Spinal cord (tissue), 10 donors: ENCODE data around the gene DNAJC22. TPM values are rescaled to one million over a fixed set of nuclear protein-coding genes. Genes with fewer than 3 reads are reported as not detected.
"Not testable (repeated sequence)": the region's sequence is repeated elsewhere in the genome, so short reads cannot be mapped to it uniquely, and the experiment has no call there.

ENCODE experiments used
- DNase-seq, 6 donors: peaks; one replicate each; pipeline versions ENCODE4 v3.0.0 to v3.0.0-alpha.2; 2013 to 2015; ENCODE audit warnings: low spot score in 6 of 6, low read depth in 4 of 6
- H3K27ac ChIP-seq: one replicate; pipeline ENCODE4 v1.5.1; 2013; ENCODE audit warnings: low read depth, low read length, control low read depth
- H3K27me3 ChIP-seq: one replicate; pipeline ENCODE4 v1.6.1; 2013; ENCODE audit warnings: low read length; ENCODE audit not compliant: control insufficient read depth, insufficient read depth
- H3K36me3 ChIP-seq: one replicate; pipeline ENCODE4 v1.6.1; 2013; ENCODE audit warnings: low read length; ENCODE audit not compliant: control insufficient read depth, insufficient read depth
- H3K4me1 ChIP-seq: one replicate; pipeline ENCODE4 v1.6.1; 2013; ENCODE audit warnings: low read length; ENCODE audit not compliant: control insufficient read depth, insufficient read depth
- H3K4me3 ChIP-seq: one replicate; pipeline ENCODE4 v1.5.1; 2013; ENCODE audit warnings: low read depth, low read length, control low read depth
- H3K9me3 ChIP-seq: one replicate; pipeline ENCODE4 v1.6.1; 2013; ENCODE audit warnings: low read length; ENCODE audit not compliant: control insufficient read depth, insufficient read depth
- WGBS: methylation state at CpG from one replicate; pipeline ENCODE4 v1.1.5; 2013; ENCODE audit warnings: missing lambda C conversion rate; ENCODE audit not compliant: insufficient coverage; 5-methylcytosine and 5-hydroxymethylcytosine counted together
- long read RNA-seq, 4 donors: transcript quantifications; one replicate each; lab custom pipeline, GENCODE V29; 2026
- polyA plus RNA-seq, 2 donors: library from polyadenylated mRNA; unstranded; fragments of 120-200 nt; gene quantifications; one replicate each; pipeline ENCODE4 v1.2.1, GENCODE V29; 2013; ENCODE audit not compliant: insufficient read length in 2 of 2
- total RNA-seq, 2 donors: library from RNA; depleted of rRNA in 1 of 2; stranded (reverse); fragments of 120-200 nt in 1 of 2; fragments of >200 nt in 1 of 2; gene quantifications; one replicate each; pipeline versions ENCODE4 v1.2.3 to v1.2.4, GENCODE V29; 2013 to 2014
- donor health status: healthy.

Gene DNAJC22
- total RNA-seq (1 to 10 TPM; 2.2 to 2.3 TPM), polyA plus RNA-seq (1 to 10 TPM; 2.4 to 2.8 TPM)
- long read RNA-seq, donor 1: 0 reads
- long read RNA-seq, donor 2: 0 reads
- long read RNA-seq, donor 3: 0 reads
- long read RNA-seq, donor 4: 0 reads

- 7% methylated on average over 42 of the region's 47 CpGs for WGBS
- Histone ChIP-seq H3K4me1 (peaks cover 62% of the 10 kb centered on the region), H3K27me3 (peaks cover 73% of the 10 kb centered on the region), H3K27ac (no peak within 1 kb of the TSS), H3K9me3 (no peaks in the 10 kb centered on the region), H3K36me3 (no peaks in the 10 kb centered on the region), H3K4me3 (peak within 1 kb of the TSS; percentile 38)
- peak in 2 of 6 donors; percentile 19 to 32 for DNase-seq
These were observed at the start of gene DNAJC22 for GRCh38 chr12:49346659-49347310. Gene DNAJC22, plus strand, starts transcription at chr12:49346888. Its CDS starts 1,985 bp downstream, at chr12:49348873.

- Histone ChIP-seq H3K36me3 (no peaks in the 10 kb centered on the region), H3K4me3 (no peak overlapping the region), H3K27me3 (peaks cover 69% of the 10 kb centered on the region), H3K27ac (no peak overlapping the region), H3K9me3 (no peaks in the 10 kb centered on the region), H3K4me1 (peaks cover 45% of the 10 kb centered on the region)
- no peak for DNase-seq
- whole genome bisulfite sequencing: 22% methylated on average over 5 of the region's 8 CpGs
These were observed 49.0 kb upstream of the DNAJC22 start for GRCh38 chr12:49297695-49298060.

DNA sequence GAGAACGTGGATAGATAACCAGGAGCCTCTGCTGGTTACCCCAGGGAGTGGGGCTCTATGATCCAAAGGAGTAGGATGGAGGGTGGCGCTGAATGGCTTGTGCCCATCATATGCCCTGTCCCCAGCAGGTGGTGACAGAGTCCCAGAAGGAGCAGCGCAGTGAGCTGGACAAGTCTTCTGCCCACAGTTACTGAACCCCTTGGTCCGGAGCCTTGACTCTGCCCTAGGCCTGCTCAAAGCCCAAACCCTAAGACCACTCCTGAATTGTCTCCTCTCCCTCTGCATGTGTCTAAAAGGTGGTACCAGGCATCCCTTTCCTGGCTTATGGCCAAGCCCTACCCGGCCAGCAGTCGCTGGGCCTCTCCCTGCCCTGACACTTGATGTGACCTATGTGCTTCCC is 48.5 kb upstream of the DNAJC22 start:
- no peak for DNase-seq
- no peak overlapping the region for H3K4me3 ChIP-seq
- no peak overlapping the region for H3K27ac ChIP-seq
- no peaks in the 10 kb centered on the region for H3K9me3 ChIP-seq
- peaks cover 65% of the 10 kb centered on the region for H3K27me3 ChIP-seq
- peaks cover 40% of the 10 kb centered on the region for H3K4me1 ChIP-seq
- 32% methylated on average over 6 of the region's 6 CpGs for WGBS
- no peaks in the 10 kb centered on the region for H3K36me3 ChIP-seq

GRCh38 chr12:49301760-49302159 is 44.9 kb upstream of the DNAJC22 start:
- Histone ChIP-seq H3K4me1 (peaks cover 6% of the 10 kb centered on the region), H3K9me3 (no peaks in the 10 kb centered on the region), H3K27ac (no peak overlapping the region), H3K27me3 (peaks cover 34% of the 10 kb centered on the region), H3K4me3 (no peak overlapping the region), H3K36me3 (no peaks in the 10 kb centered on the region)
- WGBS: 76% methylated on average over 3 of the region's 4 CpGs
- no peak for DNase-seq

- H3K4me1 ChIP-seq: no peaks in the 10 kb centered on the region
- H3K27ac ChIP-seq: no peak overlapping the region
- H3K9me3 ChIP-seq: no peaks in the 10 kb centered on the region
- WGBS: 75% methylated on average over 1 of the region's 2 CpGs
- H3K27me3 ChIP-seq: peaks cover 12% of the 10 kb centered on the region
- no peak overlapping the region for H3K4me3 ChIP-seq
- H3K36me3 ChIP-seq: no peaks in the 10 kb centered on the region
- no peak for DNase-seq
These were observed 42.5 kb upstream of the DNAJC22 start for GRCh38 chr12:49304161-49304560.

- H3K27me3 ChIP-seq: peaks cover 16% of the 10 kb centered on the region
- no peak overlapping the region for H3K27ac ChIP-seq
- no peak for DNase-seq
- H3K4me3 ChIP-seq: no peak overlapping the region
- H3K9me3 ChIP-seq: no peaks in the 10 kb centered on the region
- H3K4me1 ChIP-seq: no peaks in the 10 kb centered on the region
- no peaks in the 10 kb centered on the region for H3K36me3 ChIP-seq
- 77% methylated on average over 6 of the region's 6 CpGs for WGBS
These were observed 40.8 kb upstream of the DNAJC22 start for GRCh38 chr12:49305762-49306510.

- Histone ChIP-seq H3K4me3 (no peak overlapping the region), H3K9me3 (no peaks in the 10 kb centered on the region), H3K27ac (no peak overlapping the region), H3K4me1 (no peaks in the 10 kb centered on the region), H3K27me3 (peaks cover 5% of the 10 kb centered on the region), H3K36me3 (no peaks in the 10 kb centered on the region)
- 90% methylated on average over 5 of the region's 7 CpGs for WGBS
- no peak for DNase-seq
These were observed 37.3 kb upstream of the DNAJC22 start for GRCh38 chr12:49309386-49309785.

DNA sequence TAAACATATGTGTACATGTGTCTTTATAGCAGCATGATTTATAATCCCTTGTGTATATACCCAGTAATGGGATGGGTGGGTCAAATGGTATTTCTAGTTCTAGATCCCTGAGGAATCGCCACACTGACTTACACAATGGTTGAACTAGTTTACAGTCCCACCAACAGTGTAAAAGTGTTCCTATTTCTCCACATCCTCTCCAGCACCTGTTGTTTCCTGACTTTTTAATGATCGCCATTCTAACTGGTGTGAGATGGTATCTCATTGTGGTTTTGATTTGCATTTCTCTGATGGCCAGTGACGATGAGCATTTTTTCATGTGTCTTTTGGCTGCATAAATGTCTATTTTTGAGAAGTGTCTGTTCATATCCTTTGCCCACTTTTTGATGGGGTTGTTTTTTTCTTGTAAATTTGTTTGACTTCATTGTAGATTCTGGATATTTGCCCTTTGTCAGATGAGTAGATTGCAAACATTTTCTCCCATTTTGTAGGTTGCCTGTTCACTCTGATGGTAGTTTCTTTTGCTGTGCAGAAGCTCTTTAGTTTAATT is 36.2 kb upstream of the DNAJC22 start:
- not testable (repeated sequence) for DNase-seq, H3K4me3 ChIP-seq, H3K27me3 ChIP-seq, H3K4me1 ChIP-seq, H3K27ac ChIP-seq, H3K9me3 ChIP-seq, H3K36me3 ChIP-seq
- no CpG with 5 or more reads among the region's 3 CpGs for WGBS

- no peak for DNase-seq
- no peak overlapping the region for H3K4me3 ChIP-seq
- 71% methylated on average over 1 of the region's 1 CpG for WGBS
- H3K27me3 ChIP-seq: no peaks in the 10 kb centered on the region
- no peaks in the 10 kb centered on the region for H3K36me3 ChIP-seq
- no peak overlapping the region for H3K27ac ChIP-seq
- no peaks in the 10 kb centered on the region for H3K9me3 ChIP-seq
- H3K4me1 ChIP-seq: no peaks in the 10 kb centered on the region
These were observed 31.9 kb upstream of the DNAJC22 start for GRCh38 chr12:49314811-49315210.
